GM18508 (cell line): ENCODE results near the gene KIAA1549.

Experiments
- ATAC-seq: cut with Tn5 transposase; IDR thresholded peaks from one replicate; pipeline ENCODE4 v1.9.1; 2021; ENCODE audit warnings: moderate number of reproducible peaks; ENCODE audit not compliant: insufficient read depth, unreplicated experiment

KIAA1549 gene

DNA sequence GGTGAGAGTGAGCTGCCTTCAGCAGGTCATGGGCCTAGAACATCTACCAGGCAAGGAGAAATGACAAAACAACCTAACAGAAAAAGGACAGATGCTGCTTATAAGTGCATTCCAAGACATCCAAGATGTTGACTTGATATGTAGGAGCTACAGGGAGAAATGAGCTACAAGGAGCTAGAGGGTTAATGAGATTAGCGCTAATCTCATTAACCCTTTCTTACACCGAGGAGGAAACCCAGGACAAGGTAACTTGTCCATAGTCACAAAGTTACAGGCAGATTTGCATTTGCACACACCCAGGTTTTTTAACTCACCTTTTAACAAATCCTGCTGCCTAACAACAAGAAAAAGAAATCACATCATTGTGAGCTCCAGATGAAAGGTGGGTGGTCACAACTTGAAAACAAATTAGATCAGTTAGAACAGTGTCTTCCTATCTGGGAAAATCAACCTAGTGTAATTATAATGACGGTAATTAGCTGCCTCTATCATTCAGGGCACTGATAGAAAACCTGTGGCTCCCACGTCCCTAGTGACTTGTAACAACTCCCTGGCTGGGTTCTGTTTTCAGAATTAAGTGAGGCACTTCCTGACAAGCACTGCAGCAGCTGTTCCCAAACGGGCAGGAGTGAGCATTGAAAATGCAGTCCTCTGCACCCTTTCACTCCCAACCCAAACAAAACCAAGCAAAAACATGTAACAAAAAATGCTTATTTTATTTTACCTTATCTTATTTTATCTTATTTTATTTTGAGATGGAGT is 5.7 kb downstream of the KIAA1549 start:
- ATAC-seq, result no peak

DNA sequence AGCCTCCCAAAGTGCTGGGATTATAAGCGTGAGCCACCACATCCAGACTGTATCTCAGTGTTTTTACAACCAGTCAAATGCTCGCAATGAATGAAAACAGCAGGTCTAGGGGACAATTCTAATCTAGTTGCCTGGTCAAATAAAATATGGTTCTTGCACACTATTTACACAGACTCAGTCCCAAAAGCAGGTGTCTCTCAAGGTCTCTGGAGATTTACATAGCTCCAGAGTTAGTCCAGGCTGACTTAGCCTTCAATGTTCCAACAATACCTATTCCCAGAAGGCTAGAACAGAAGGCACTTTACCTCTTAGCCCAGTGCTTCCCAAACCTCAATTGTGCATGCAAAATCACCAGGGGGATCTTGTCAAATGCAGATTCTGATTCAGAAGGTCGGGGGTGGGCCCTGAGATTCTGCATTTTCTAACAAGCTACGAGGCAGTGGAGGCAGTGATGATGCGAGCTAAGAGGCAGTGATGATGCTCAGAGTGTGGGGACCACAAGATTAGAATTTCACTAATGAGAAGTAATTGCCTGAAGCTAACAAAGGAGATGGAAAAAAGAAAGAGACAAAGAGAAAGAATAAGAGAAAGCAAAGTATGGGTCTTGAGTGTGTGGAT is 6.4 kb downstream of the KIAA1549 start:
- ATAC-seq, result no peak

DNA sequence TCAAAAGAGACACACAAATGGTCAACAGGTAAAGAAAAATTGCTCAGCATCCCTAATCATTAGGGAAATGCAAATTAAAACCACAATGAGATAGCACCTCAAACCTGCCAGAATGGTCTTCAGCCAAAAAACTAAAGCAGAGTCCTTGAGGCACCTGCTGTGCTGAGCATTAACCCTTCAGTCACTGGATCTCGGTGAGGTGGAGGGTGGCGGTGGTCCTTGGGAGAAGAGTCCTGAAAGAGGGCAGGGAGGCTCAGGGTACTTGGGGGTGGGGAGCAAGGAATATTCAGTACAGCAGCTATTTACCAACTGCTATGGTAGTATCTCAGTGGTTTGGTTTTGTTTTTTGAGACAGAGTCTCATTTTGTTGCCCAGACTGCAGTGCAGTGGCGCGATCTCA is 7.1 kb downstream of the KIAA1549 start:
- no peak for ATAC-seq

DNA sequence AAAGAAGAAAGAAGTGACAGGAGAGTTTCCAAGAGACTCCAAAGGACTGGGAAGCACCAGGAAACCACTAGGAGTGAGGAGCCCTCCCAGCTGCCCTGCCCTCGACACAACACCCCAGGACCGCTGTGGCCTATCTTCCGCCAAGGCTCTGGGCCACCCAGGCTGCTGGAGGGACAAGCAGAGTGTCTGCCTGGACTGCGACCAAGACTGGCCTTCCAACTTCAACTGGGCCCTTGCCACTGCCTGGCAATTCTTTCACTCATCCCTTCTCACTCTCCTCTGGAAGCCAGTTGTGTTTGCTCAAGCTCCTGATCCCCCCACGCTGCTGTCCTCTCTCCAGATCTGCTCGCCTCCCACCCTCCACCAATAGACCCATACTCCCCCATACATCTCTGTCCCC is 10.2 kb downstream of the KIAA1549 start:
- ATAC-seq, result no peak

DNA sequence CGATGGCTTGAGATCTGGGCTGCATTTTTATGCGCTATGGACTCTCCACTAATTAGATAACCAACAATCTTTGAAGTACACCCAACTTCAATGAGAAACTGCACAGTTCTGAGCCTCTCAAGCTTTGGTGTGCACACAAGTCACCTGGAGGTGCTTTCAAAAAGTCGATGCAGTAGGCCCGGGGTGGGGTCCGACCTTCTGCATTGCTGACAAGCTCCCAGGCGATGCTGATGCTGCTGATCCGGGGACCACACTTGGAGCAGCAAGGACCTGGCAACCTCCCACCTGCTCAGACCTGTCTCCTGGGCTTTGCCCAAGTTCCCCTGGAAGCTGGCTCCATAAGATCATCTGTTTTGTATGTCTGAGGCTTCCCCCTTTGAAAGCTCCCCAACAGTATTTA is 10.7 kb downstream of the KIAA1549 start:
- no peak for ATAC-seq

DNA sequence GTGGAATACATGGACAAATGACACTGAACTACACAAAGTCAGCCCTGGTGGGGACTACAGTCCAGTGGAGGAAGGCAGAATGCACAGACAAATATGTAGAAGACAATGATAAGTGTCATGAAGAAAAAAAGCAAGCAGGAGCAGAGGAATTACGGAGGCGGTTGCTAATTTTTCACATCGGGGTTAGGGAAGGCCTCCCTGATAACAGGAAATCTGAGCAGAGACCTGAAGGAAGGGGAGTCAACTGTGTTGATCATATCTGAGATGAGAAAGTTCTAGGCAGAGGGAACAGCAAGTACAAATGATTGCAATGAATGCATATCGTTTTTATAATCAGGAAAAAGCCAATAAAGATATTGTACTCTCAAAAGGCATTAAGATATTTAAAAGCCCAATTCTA is 14.0 kb downstream of the KIAA1549 start:
- no peak for ATAC-seq

DNA sequence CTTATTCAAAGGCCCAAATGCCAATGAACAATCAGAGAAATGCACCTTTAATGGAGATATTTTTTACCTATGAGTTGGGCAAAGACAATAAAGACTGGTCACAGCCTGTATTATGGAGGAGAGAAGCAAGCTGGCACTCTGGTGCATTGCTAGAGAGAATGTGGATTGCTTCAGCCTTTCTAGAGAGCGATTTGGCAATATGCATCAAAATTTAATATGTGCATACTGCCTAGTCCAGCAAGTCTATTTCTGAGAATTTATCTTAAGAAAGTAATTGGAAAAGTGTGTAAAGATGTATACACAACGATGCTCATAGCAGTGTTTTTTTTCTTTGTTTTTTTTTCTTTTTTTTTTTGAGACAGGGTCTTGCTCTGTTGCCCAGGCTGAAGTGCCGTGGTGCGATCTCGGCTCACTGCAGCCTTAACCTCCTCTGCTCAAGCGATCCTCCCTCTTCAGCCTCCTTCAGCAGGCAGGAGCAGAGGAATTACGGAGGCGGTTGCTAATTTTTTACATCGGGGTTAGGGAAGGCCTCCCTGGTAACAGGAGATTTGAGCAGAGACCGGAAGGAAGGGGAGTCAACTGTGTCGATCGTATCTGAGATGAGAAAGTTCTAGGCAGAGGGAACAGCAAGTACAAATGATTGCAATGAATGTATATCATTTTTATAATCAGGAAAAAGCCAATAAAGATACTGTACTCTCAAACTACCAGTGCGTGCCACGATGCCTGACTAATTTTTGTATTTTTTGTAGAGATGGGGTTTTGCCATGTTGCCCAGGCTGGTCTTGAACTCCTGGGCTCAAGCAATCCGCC is 16.4 kb downstream of the KIAA1549 start:
- no peak for ATAC-seq

DNA sequence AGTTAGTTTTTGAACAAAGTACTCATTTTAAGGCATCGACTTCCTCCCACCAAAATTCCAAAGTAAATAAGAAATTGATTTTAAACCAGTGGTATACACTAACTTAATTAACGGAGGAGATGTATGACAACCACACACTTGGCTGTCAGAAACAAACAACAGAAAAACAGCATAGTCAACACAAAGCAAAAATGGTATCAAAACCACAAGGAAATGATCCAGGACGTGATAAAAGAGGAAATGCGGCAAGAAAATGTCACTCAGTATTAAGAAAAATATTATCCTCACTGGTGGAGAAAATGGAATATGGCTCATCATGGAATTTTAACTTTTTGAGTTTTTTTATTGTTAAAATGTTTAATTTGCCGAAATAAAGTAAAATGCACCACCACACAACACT is 17.5 kb downstream of the KIAA1549 start:
- ATAC-seq, result no peak

DNA sequence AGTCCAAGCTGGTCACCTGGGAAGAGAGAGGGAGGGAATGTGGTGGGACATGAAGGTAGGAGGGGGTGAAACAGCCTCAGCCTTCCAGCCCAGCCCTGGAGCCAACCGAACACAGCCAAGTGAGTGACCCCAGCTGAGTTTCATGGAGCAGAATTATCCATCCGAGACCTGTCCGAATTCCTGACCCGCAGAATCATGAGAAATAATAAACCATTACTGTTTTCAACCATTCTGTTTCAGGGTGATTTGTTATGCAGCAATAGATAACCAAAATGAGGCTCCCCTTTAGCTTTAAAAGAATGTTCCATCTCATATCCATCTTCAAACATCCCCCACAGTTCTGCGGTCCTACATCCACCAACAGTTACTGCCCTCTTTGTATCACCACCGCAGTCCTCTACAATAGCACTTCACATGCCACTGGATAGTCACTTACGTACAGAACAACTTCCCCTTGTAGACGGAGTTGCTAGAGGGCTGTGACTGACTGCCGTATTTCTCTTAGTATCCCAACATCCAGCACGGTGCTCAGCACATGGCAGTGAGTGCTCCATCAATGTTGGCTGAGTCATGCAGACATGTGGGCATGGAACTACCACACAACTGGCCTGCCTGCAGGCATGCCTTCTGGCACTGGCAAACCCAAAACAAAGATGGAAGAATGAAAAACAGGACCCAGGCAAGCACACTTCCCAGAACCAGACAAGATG is 18.5 kb downstream of the KIAA1549 start:
- no peak for ATAC-seq

DNA sequence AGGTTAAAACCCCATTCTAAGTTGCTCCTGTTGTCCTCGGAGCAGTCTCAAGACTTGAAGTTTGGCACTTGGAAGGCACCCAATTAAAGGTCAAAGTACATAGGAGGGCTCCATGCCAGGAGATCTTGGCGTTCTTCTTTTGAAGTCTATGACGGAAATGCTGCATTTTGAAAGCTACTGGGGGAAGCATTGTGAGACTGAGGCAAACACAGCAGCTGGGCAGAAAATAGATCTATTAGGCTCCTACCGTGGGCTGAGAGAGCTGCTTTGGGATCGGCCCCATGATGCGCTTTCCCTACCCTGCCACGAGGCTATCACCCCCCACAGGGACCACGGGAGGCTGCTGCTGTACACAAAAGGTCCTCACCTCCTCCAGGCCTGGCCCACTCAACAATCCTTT is 20.0 kb downstream of the KIAA1549 start:
- no peak for ATAC-seq

DNA sequence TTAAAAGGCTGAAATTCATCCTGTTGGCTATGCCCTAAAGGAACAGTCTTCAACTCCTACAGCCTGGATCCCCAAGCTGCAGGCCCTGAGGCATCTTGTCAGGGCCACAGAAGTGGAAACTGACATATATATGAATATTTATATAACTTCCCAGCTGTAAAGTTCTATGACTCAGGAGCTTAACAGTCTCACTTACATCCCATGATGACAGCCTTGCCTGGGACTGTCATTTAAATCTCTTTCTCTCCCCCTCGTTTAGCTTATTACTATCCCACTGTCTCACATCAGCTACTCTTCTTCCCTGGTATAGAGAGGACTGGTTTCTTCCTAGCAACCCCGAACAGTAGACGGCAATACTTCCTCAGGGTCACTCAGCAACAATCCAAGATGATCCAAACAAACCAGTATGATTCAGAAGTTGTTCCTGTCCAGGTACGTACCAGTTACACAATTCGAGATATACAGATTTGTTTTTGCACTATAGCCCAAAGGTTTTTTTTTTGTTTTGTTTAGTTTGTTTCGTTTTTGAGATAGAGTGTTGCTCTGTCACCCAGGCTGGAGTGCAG is 22.7 kb downstream of the KIAA1549 start:
- ATAC-seq, result no peak

DNA sequence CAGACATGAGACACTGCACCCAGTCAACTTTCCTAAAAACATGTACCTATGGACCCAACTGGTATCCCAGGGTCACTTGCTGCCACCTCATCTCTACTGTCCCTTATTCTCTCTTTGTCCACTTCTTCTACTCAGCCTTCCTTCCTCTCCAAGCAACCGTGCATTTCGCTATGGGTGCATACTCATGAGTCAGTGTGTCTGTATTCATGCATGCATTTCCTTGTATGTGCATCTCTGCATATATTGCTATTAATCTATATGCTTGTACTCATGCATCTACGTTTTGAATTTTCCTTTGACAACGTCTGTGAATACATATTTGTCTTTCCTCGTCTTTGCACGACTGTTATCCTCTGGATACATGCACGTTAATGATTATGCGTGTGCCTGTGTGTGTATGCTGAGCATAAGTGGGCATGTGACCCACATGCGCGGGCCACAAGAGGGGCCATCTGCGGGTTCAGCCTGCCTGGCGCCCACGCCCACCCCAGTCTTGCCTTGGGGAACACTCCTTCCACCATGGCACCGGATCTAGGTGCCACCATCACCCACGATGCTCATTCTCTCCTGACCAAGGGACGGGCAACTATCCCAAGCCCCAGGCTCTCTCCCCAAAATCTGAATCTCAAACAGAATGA is 23.3 kb downstream of the KIAA1549 start:
- ATAC-seq, result no peak

DNA sequence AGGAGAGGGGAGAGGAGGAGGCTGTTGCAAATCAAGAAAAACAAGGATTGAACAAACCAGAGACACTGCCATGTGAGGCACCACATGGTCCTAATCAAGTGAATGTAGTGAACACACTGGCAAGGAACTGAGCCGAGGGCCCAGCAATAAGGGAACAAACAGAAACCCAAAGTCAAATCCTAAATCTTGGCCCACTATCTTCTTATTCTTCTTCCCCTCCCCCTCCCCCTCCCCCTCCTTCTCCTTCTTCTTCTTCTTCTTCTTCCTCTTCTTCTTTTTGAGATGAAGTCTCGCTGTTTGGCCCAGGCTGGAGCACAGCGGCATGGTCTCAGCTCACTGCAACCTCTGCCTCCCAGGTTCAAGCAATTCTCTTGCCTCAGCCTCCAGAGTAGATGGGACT is 24.0 kb downstream of the KIAA1549 start:
- no peak for ATAC-seq

DNA sequence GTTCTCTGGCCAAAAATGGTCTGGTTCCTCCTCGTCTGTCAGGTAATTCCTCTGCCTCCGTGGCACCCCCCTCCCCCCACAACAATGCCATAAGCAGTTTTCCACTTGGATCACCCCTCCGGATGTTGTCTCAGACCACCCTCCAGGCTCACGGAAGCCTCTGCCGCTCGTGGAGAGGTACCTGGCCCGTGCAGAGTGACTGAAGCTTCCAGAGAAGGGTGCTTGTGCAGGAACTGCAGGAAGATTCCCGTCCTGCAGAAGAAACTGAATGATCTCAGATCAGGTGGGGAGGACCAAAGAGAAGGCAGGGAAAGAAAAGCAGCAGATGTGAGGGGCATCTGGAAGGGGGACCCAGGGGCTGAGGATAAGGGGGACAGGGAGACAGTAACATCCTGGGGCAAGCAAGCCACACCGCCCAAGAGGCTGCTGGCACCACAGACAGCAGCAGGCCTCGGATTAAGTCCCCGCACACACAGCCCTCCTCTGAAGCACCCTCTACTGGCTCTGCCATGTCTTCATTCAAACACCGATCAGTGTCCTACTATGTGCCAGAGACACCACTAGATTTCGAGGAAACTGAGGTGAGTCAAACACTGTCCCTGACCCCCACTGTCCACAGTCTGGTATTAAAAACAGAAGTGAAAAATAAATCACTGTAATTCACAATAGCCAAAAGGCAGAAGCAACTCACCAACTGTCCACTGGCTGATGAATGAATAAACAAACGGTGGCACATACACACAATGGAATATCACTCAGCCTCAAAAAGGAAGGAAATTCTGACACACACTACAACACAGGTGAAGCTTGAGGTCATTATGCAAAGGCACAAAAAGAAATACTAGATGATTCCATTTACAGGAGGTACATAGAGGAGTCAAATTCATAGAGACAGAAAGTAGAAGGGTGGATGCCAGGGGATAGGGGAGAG is 26.4 kb downstream of the KIAA1549 start:
- ATAC-seq, result no peak

DNA sequence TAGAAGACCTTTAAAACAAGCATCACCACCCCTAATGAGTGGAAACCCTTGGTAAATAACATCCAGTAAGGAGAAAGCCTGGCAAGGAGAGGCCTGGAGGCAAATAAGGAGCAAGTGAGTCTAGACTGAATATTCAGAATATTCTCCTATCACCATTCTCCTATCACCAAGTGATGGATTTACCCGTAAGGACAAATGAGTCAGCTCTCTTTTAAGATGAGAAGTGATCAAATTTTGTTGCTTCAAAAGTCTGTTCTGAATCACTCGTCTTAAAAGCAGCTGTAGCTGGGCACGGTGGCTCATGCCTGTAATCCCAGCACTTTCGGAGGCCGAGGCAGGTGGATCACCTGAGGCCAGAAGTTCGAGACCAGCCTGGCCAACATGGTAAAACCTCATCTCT is 28.4 kb downstream of the KIAA1549 start:
- ATAC-seq, result no peak

DNA sequence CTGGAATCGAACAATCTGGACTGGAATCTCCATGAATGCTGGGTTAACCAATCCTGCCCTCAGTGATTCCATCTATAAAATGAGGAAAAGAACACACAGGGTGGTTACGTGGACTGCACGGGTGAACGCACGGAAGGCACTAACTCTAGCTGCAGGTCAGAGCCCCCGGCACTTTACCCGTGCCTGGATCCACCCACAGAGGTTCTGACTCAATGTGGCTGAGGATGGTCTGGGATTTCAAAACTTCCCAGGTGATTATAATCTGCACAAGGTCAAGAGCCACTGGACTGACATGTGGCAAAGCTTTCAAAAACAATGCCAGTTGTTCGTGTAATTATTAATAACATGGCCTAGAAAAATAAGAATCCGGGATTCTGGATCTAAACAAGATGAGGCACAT is 29.2 kb downstream of the KIAA1549 start:
- ATAC-seq, result no peak

DNA sequence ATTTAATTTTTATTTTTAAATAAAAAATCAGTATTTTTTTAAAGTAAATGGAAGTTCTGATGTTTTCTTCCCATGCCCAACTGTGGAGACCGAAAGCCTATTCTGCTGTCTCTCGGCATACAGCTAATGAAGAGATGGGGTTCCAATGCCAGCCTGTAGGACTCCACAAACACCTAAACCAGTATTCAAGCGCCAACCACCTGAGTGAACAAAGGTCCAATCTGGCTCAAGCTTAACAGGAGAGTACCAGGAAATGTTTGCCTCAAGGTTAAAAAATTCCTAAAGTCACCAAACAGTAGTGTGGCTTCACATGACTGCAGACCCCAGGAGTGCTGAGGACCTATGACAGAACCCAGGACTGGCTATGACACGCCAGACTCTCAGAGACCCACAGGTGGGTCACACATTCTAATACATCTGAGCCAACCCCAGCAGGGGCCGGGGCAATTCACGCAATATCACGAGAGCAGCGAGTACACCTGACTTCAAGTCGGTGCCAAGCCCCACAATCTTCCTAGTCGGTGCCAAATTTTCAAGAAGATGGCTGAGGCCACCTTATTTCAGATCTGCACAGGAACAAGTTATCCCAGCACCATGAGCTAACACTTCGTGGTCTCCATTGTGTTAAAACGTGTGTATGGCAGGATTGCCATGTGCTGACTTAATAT is 31.6 kb downstream of the KIAA1549 start:
- no peak for ATAC-seq

DNA sequence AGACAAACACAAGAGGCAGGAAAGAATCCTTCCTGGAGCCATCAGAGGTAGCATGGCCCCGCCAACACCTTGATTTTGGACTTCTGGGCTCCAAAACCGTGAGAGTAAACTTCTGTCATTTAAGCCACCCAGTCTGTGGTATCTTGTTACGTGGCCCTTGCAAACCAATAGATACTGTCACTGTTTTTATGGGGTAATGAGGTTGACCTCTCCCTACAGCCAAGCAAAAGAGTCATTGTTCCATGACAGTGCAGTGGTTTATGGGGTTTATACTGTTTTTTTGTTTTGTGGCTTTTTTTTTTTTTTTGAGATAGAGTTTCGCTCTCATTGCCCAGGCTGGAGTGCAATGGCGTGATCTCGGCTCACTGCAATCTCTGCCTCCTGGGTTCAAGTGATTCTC is 32.8 kb downstream of the KIAA1549 start:
- ATAC-seq, result no peak
